ENCODE results near the gene FGF9.

Gene FGF9

GRCh38 chr13:21675095-21675991, 4.5 kb downstream of the FGF9 start:
- peak overlapping the region; percentile 37 to 90 for H3K4me3 ChIP-seq (ENCODE audit: low read depth in 1 of 2, low read length in 2 of 2)
- H3K27ac ChIP-seq (ENCODE audit: low read length), result no peak overlapping the region
- H3K9me3 ChIP-seq (ENCODE audit: control insufficient read depth in 1 of 2, low read length in 2 of 2), result no peaks in the 10 kb centered on the region
- H3K4me1 ChIP-seq (ENCODE audit: control insufficient read depth in 1 of 2, insufficient read depth in 2 of 2, low read length in 2 of 2), result peaks cover 16 to 42% of the 10 kb centered on the region in 2 donors
- no peaks in the 10 kb centered on the region for H3K36me3 ChIP-seq (ENCODE audit: control insufficient read depth in 1 of 2, insufficient read depth in 2 of 2, low read length in 2 of 2)
- peaks cover 34% of the 10 kb centered on the region for H3K27me3 ChIP-seq (ENCODE audit: low read depth, low read length)

DNA sequence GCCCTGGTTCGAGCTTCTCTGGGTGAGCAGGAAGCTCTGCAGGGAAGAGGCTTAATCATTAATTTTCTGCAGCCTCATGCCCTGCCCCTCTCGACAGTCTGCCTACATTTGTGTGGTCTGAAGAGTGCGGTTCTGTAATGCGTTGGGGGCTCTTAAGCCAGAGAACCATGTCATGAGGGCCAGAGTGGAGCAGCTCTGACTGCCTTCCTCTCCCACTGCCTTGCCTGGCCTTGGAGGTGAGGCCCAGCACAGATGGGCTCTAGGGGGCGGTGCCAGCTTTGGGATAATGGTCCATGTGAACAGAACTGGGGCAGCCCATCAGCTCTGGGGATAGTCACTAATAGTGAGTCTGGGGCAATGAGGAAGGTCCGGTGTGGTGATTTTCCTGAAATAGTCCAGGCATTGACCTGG, 5.7 kb downstream of the FGF9 start:
- no peak overlapping the region for H3K4me3 ChIP-seq (ENCODE audit: low read depth in 1 of 2, low read length in 2 of 2)
- no peak overlapping the region for H3K27ac ChIP-seq (ENCODE audit: low read length)
- no peaks in the 10 kb centered on the region for H3K36me3 ChIP-seq (ENCODE audit: control insufficient read depth in 1 of 2, insufficient read depth in 2 of 2, low read length in 2 of 2)
- peaks cover 16 to 34% of the 10 kb centered on the region in 2 donors for H3K4me1 ChIP-seq (ENCODE audit: control insufficient read depth in 1 of 2, insufficient read depth in 2 of 2, low read length in 2 of 2)
- H3K27me3 ChIP-seq (ENCODE audit: low read depth, low read length), result peaks cover 34% of the 10 kb centered on the region
- H3K9me3 ChIP-seq (ENCODE audit: control insufficient read depth in 1 of 2, low read length in 2 of 2), result no peaks in the 10 kb centered on the region

- Histone ChIP-seq H3K4me3 (ENCODE audit: low read depth in 1 of 2, low read length in 2 of 2) (no peak overlapping the region), H3K27me3 (ENCODE audit: low read depth, low read length) (peaks cover 30% of the 10 kb centered on the region), H3K36me3 (ENCODE audit: control insufficient read depth in 1 of 2, insufficient read depth in 2 of 2, low read length in 2 of 2) (no peaks in the 10 kb centered on the region), H3K4me1 (ENCODE audit: control insufficient read depth in 1 of 2, insufficient read depth in 2 of 2, low read length in 2 of 2) (peaks cover 11 to 28% of the 10 kb centered on the region in 2 donors), H3K27ac (ENCODE audit: low read length) (no peak overlapping the region), H3K9me3 (ENCODE audit: control insufficient read depth in 1 of 2, low read length in 2 of 2) (no peaks in the 10 kb centered on the region)
Measured at GRCh38 chr13:21677075-21677623, 6.3 kb downstream of the FGF9 start.

GRCh38 chr13:21683034-21683733, 12.3 kb downstream of the FGF9 start:
- no peaks in the 10 kb centered on the region for H3K36me3 ChIP-seq (ENCODE audit: control insufficient read depth in 1 of 2, insufficient read depth in 2 of 2, low read length in 2 of 2)
- H3K4me3 ChIP-seq (ENCODE audit: low read depth in 1 of 2, low read length in 2 of 2), result no peak overlapping the region
- H3K9me3 ChIP-seq (ENCODE audit: control insufficient read depth in 1 of 2, low read length in 2 of 2), result no peaks in the 10 kb centered on the region
- no peaks in the 10 kb centered on the region for H3K27me3 ChIP-seq (ENCODE audit: low read depth, low read length)
- H3K27ac ChIP-seq (ENCODE audit: low read length), result no peak overlapping the region
- H3K4me1 ChIP-seq (ENCODE audit: control insufficient read depth in 1 of 2, insufficient read depth in 2 of 2, low read length in 2 of 2), result no peaks in the 10 kb centered on the region

GRCh38 chr13:21684576-21684975, 13.7 kb downstream of the FGF9 start:
- Histone ChIP-seq H3K36me3 (ENCODE audit: control insufficient read depth in 1 of 2, insufficient read depth in 2 of 2, low read length in 2 of 2) (no peaks in the 10 kb centered on the region), H3K4me1 (ENCODE audit: control insufficient read depth in 1 of 2, insufficient read depth in 2 of 2, low read length in 2 of 2) (no peaks in the 10 kb centered on the region), H3K27ac (ENCODE audit: low read length) (no peak overlapping the region), H3K9me3 (ENCODE audit: control insufficient read depth in 1 of 2, low read length in 2 of 2) (no peaks in the 10 kb centered on the region), H3K27me3 (ENCODE audit: low read depth, low read length) (no peaks in the 10 kb centered on the region), H3K4me3 (ENCODE audit: low read depth in 1 of 2, low read length in 2 of 2) (no peak overlapping the region)

GRCh38 chr13:21685485-21686064, 14.7 kb downstream of the FGF9 start:
- Histone ChIP-seq H3K9me3 (ENCODE audit: control insufficient read depth in 1 of 2, low read length in 2 of 2) (no peaks in the 10 kb centered on the region), H3K4me1 (ENCODE audit: control insufficient read depth in 1 of 2, insufficient read depth in 2 of 2, low read length in 2 of 2) (no peaks in the 10 kb centered on the region), H3K27me3 (ENCODE audit: low read depth, low read length) (no peaks in the 10 kb centered on the region), H3K36me3 (ENCODE audit: control insufficient read depth in 1 of 2, insufficient read depth in 2 of 2, low read length in 2 of 2) (no peaks in the 10 kb centered on the region), H3K4me3 (ENCODE audit: low read depth in 1 of 2, low read length in 2 of 2) (no peak overlapping the region), H3K27ac (ENCODE audit: low read length) (no peak overlapping the region)

GRCh38 chr13:21686751-21687391, 16.0 kb downstream of the FGF9 start:
- Histone ChIP-seq H3K4me1 (ENCODE audit: control insufficient read depth in 1 of 2, insufficient read depth in 2 of 2, low read length in 2 of 2) (no peaks in the 10 kb centered on the region), H3K4me3 (ENCODE audit: low read depth in 1 of 2, low read length in 2 of 2) (no peak overlapping the region), H3K27me3 (ENCODE audit: low read depth, low read length) (no peaks in the 10 kb centered on the region), H3K9me3 (ENCODE audit: control insufficient read depth in 1 of 2, low read length in 2 of 2) (no peaks in the 10 kb centered on the region), H3K36me3 (ENCODE audit: control insufficient read depth in 1 of 2, insufficient read depth in 2 of 2, low read length in 2 of 2) (no peaks in the 10 kb centered on the region), H3K27ac (ENCODE audit: low read length) (no peak overlapping the region)

DNA sequence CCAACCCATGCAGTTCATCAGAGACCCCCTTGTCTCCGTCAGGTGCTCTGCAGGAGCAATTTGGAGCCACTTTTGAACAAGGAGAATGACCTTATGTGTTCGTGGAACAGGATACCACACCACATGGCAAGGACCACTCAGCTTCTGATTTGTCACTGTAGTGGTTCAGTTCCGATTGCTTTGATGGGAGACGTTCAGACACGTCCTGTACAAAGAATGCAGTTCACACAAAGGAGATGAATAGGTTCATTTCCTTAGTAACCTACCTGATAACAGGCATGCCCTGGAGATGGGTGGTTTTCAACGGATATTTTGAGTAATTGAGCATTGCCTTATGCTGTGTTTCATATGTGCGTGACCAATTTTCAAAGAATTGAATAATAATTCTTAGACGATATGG, 17.2 kb downstream of the FGF9 start:
- no peaks in the 10 kb centered on the region for H3K36me3 ChIP-seq (ENCODE audit: control insufficient read depth in 1 of 2, insufficient read depth in 2 of 2, low read length in 2 of 2)
- H3K9me3 ChIP-seq (ENCODE audit: control insufficient read depth in 1 of 2, low read length in 2 of 2), result no peaks in the 10 kb centered on the region
- no peak overlapping the region for H3K4me3 ChIP-seq (ENCODE audit: low read depth in 1 of 2, low read length in 2 of 2)
- H3K27ac ChIP-seq (ENCODE audit: low read length), result no peak overlapping the region
- no peaks in the 10 kb centered on the region for H3K27me3 ChIP-seq (ENCODE audit: low read depth, low read length)
- H3K4me1 ChIP-seq (ENCODE audit: control insufficient read depth in 1 of 2, insufficient read depth in 2 of 2, low read length in 2 of 2), result no peaks in the 10 kb centered on the region

GRCh38 chr13:21689097-21689496, 18.2 kb downstream of the FGF9 start:
- H3K4me1 ChIP-seq (ENCODE audit: control insufficient read depth in 1 of 2, insufficient read depth in 2 of 2, low read length in 2 of 2), result no peaks in the 10 kb centered on the region
- H3K27me3 ChIP-seq (ENCODE audit: low read depth, low read length), result no peaks in the 10 kb centered on the region
- no peaks in the 10 kb centered on the region for H3K36me3 ChIP-seq (ENCODE audit: control insufficient read depth in 1 of 2, insufficient read depth in 2 of 2, low read length in 2 of 2)
- H3K4me3 ChIP-seq (ENCODE audit: low read depth in 1 of 2, low read length in 2 of 2), result no peak overlapping the region
- H3K27ac ChIP-seq (ENCODE audit: low read length), result no peak overlapping the region
- H3K9me3 ChIP-seq (ENCODE audit: control insufficient read depth in 1 of 2, low read length in 2 of 2), result no peaks in the 10 kb centered on the region

- Histone ChIP-seq H3K27me3 (ENCODE audit: low read depth, low read length) (no peaks in the 10 kb centered on the region), H3K9me3 (ENCODE audit: control insufficient read depth in 1 of 2, low read length in 2 of 2) (no peaks in the 10 kb centered on the region), H3K4me1 (ENCODE audit: control insufficient read depth in 1 of 2, insufficient read depth in 2 of 2, low read length in 2 of 2) (no peaks in the 10 kb centered on the region), H3K36me3 (ENCODE audit: control insufficient read depth in 1 of 2, insufficient read depth in 2 of 2, low read length in 2 of 2) (no peaks in the 10 kb centered on the region), H3K27ac (ENCODE audit: low read length) (no peak overlapping the region), H3K4me3 (ENCODE audit: low read depth in 1 of 2, low read length in 2 of 2) (no peak overlapping the region)
Measured at GRCh38 chr13:21690955-21691354, 20.1 kb downstream of the FGF9 start.

DNA sequence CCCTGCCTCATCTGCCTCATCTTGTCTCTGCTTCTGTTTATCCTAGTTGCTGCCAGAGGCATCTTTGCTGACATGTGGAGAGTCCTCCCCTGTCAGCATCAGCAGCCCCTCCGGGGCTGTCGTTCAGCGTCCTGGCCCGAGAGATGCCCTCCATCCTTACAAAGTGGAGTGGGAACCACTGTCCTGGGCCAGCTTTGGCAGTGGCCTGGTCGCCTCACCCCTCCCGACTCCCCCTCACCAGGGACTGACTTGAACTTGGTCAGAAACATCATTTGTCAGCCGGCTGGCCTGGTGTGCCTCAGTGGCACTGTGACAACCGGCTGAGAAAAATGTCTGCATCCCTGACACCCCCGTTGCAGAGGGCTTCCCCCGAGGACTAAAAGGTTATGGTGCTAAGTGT, 20.6 kb downstream of the FGF9 start:
- H3K27me3 ChIP-seq (ENCODE audit: low read depth, low read length), result no peaks in the 10 kb centered on the region
- H3K4me3 ChIP-seq (ENCODE audit: low read depth in 1 of 2, low read length in 2 of 2), result no peak overlapping the region
- no peaks in the 10 kb centered on the region for H3K4me1 ChIP-seq (ENCODE audit: control insufficient read depth in 1 of 2, insufficient read depth in 2 of 2, low read length in 2 of 2)
- no peaks in the 10 kb centered on the region for H3K36me3 ChIP-seq (ENCODE audit: control insufficient read depth in 1 of 2, insufficient read depth in 2 of 2, low read length in 2 of 2)
- no peak overlapping the region for H3K27ac ChIP-seq (ENCODE audit: low read length)
- no peaks in the 10 kb centered on the region for H3K9me3 ChIP-seq (ENCODE audit: control insufficient read depth in 1 of 2, low read length in 2 of 2)
